ENCODE measurements around the gene SLC4A5.

GRCh38 chr2:74201596-74201995 is 141.6 kb downstream of the SLC4A5 start:
- TF ChIP-seq CTCF (conservative IDR thresholded peaks at IDR 0.05; ENCODE audit: low read depth, low read length): no peak
- no peak for TF ChIP-seq EZH2 (IDR thresholded peaks at IDR 0.05; ENCODE audit: borderline replicate concordance, low read depth, low read length, poor library complexity, severe bottlenecking)

Measured in A673 (cell line).